Pancreas (tissue), 10 donors: ENCODE measurements around the gene RASIP1. TPM values are rescaled to one million over a fixed set of nuclear protein-coding genes. Genes with fewer than 3 reads are reported as not detected.

Experiments
- ATAC-seq, 4 donors: fragments of 200-7000 bp; cut with Tn5 transposase; one replicate each; pipeline versions ENCODE4 v1.8.0 to v1.9.1; 2020; ENCODE audit warnings: mild to moderate bottlenecking in 4 of 4, moderate library complexity in 4 of 4
- DNase-seq, 6 donors: peaks; one replicate each; pipeline ENCODE4 v3.0.0-alpha.2; 2020
- FAIRE-seq: peaks from 2 replicates; lab custom pipeline; 2012; peaks lifted over from hg19 to GRCh38; lab: Jason Lieb, UNC
- H3K27ac ChIP-seq, 4 donors: fragments of 200-600 bp; sonication (generic); 1 replicate in 3 of 4; 2 replicates in 1 of 4; pipeline versions ENCODE4 v1.5.0 to v1.8.0; 2020
- H3K27me3 ChIP-seq, 4 donors: fragments of 200-600 bp; one replicate each; pipeline ENCODE4 v1.8.0; 2021
- H3K36me3 ChIP-seq, 3 donors: fragments of 200-600 bp; sonication (generic) in 1 of 3; one replicate each; pipeline versions ENCODE4 v1.5.0 to v1.8.0; 2020 to 2021
- H3K4me1 ChIP-seq, 3 donors: fragments of 200-600 bp; one replicate each; pipeline ENCODE4 v1.8.0; 2021
- H3K4me3 ChIP-seq, 4 donors: fragments of 200-600 bp; sonication (generic) in 2 of 4; one replicate each; pipeline versions ENCODE4 v1.5.0 to v1.8.0; 2020 to 2021
- H3K9me3 ChIP-seq, 4 donors: fragments of 200-600 bp; one replicate each; pipeline ENCODE4 v1.8.0; 2021
- CTCF ChIP-seq, 4 donors: fragments of 200-600 bp; sonication (generic) in 3 of 4; IDR thresholded peaks; one replicate each; pipeline versions ENCODE4 v1.5.0 to v1.8.0; 2021; ENCODE audit warnings: antibody characterized with exemption in 4 of 4
- WGBS, 2 donors: extraction: QIAGEN DNeasy Blood & Tissue Kit; methylation state at CpG; one replicate each; pipeline ENCODE4 v1.1.7; 2013; 5-methylcytosine and 5-hydroxymethylcytosine counted together
- intact Hi-C, 3 donors: fragments of 100-400 bp; cut with DNase I; formaldehyde crosslinking; loops; one replicate each; pipeline versions ENCODE4 v1.11.1 to v1.14.2; 2022
- polyA plus RNA-seq, 2 donors: library from polyadenylated mRNA; stranded (reverse); fragments of 200-250 nt; gene quantifications; one replicate each; pipeline ENCODE4 v1.2.3, GENCODE V29; 2013
- total RNA-seq, 6 donors: library from RNA; stranded (reverse); fragmentation: NEBNext Ultra II Directional in 4 of 6; extraction: Animal tissue kit (Norgen Biotek cat#: 25700) in 4 of 6; gene quantifications; one replicate each; pipeline versions ENCODE4 v1.2.1 to v1.2.4, GENCODE V29; 2021 to 2023
- donor health status: healthy with polysubstance abuse.
- donor health status: DM: no; HTN: no; CAD: no; lungs with moderate emphysema.
- donor health status: DM: no; HTN: no; CAD: no.
- donor health status: control.
- donor health status: control.
- donor health status: Bipolar disorder and iron deficiency.
- donor health status: DM: yes; HTN: yes; CAD: no.
- donor health status: DM: no; HTN: no; CAD: no.
- donor health status: DM: no; HTN: no; CAD: no.
- donor health status: DM: yes; HTN: yes; CAD: no.

Gene RASIP1
- total and polyA plus RNA-seq, 8 donors = 5.3 to 40.9 (median 7.7) TPM

- Histone ChIP-seq H3K9me3 (no peaks in the 10 kb centered on the region), H3K27me3 (no peaks in the 10 kb centered on the region), H3K36me3 (no peaks in the 10 kb centered on the region), H3K4me1 (peaks cover 18 to 29% (median 27%) of the 10 kb centered on the region in 3 donors), H3K27ac (peak overlapping the region in 2 of 4 donors; percentile 85 to 91), H3K4me3 (no peak overlapping the region)
- ATAC-seq (no peak), FAIRE-seq (no peak), DNase-seq (no peak)
- no peak for TF ChIP-seq CTCF (IDR thresholded peaks at IDR 0.05)
- intact Hi-C loops = no loop called here
- WGBS, 2 donors = 43 to 48% methylated on average over 1 of the region's 1 CpG
Measured at GRCh38 chr19:48779636-48780035, 39.2 kb upstream of the RASIP1 start.

GRCh38 chr19:48777720-48778119, 37.3 kb upstream of the RASIP1 start:
- H3K36me3 ChIP-seq = no peaks in the 10 kb centered on the region
- TF ChIP-seq CTCF (IDR thresholded peaks at IDR 0.05) = no peak
- FAIRE-seq = no peak
- intact Hi-C loops = no loop called here
- H3K4me3 ChIP-seq = no peak overlapping the region
- WGBS, 2 donors = 78 to 83% methylated on average over 12 of the region's 12 CpGs
- no peak for DNase-seq
- peak overlapping the region in 1 of 4 donors; percentile 74 for H3K27ac ChIP-seq
- no peak for ATAC-seq
- H3K9me3 ChIP-seq = no peaks in the 10 kb centered on the region
- H3K27me3 ChIP-seq = no peaks in the 10 kb centered on the region
- peaks cover 26 to 36% (median 33%) of the 10 kb centered on the region in 3 donors for H3K4me1 ChIP-seq

GRCh38 chr19:48777139-48777538, 36.7 kb upstream of the RASIP1 start:
- intact Hi-C loops = no loop called here
- WGBS, 2 donors = 42 to 46% methylated on average over 5 of the region's 5 CpGs

GRCh38 chr19:48772503-48772953, 32.1 kb upstream of the RASIP1 start:
- Histone ChIP-seq H3K4me1 (peaks cover 24 to 36% (median 28%) of the 10 kb centered on the region in 3 donors), H3K36me3 (no peaks in the 10 kb centered on the region), H3K4me3 (no peak overlapping the region), H3K9me3 (no peaks in the 10 kb centered on the region), H3K27me3 (no peaks in the 10 kb centered on the region), H3K27ac (peak overlapping the region; percentile 55 to 79 (median 70))
- intact Hi-C loops = no loop called here
- DNase-seq (peak; percentile 71 to 92 (median 88)), FAIRE-seq (no peak), ATAC-seq (peak; percentile 61 to 80 (median 68))
- no peak for TF ChIP-seq CTCF (IDR thresholded peaks at IDR 0.05)
- WGBS, 2 donors = 10 to 14% methylated on average over 13 of the region's 13 CpGs

More at GRCh38 chr19:48777139-48777538, 36.7 kb upstream of the RASIP1 start:
- H3K4me1 ChIP-seq = peaks cover 26 to 40% (median 36%) of the 10 kb centered on the region in 3 donors
- ATAC-seq (no peak), FAIRE-seq (no peak), DNase-seq (no peak)
- H3K27ac ChIP-seq = peak overlapping the region in 3 of 4 donors; percentile 50 to 90 (median 74)
- no peak for TF ChIP-seq CTCF (IDR thresholded peaks at IDR 0.05)
- H3K36me3 ChIP-seq = no peaks in the 10 kb centered on the region
- no peaks in the 10 kb centered on the region for H3K9me3 ChIP-seq
- H3K27me3 ChIP-seq = no peaks in the 10 kb centered on the region
- no peak overlapping the region for H3K4me3 ChIP-seq

- no peak for TF ChIP-seq CTCF (IDR thresholded peaks at IDR 0.05)
- peak overlapping the region in 2 of 4 donors; percentile 35 to 79 for H3K27ac ChIP-seq
- no peak for FAIRE-seq
- no peak overlapping the region for H3K4me3 ChIP-seq
- intact Hi-C loops = no loop called here
- H3K9me3 ChIP-seq = no peaks in the 10 kb centered on the region
- no peak for DNase-seq
- no peaks in the 10 kb centered on the region for H3K27me3 ChIP-seq
- peaks cover 14 to 32% (median 23%) of the 10 kb centered on the region in 3 donors for H3K4me1 ChIP-seq
- no peak for ATAC-seq
- H3K36me3 ChIP-seq = no peaks in the 10 kb centered on the region
- 82 to 83% methylated on average over 20 of the region's 20 CpGs for WGBS, 2 donors
Measured at GRCh38 chr19:48770734-48771472, 30.5 kb upstream of the RASIP1 start.
